B cell (primary cell): ENCODE measurements around the gene VPS41. TPM values are rescaled to one million over a fixed set of nuclear protein-coding genes. Genes with fewer than 3 reads are reported as not detected.

ENCODE experiments used
- ATAC-seq: fragments of 200-7000 bp; cut with Tn5 transposase; one replicate; pipeline ENCODE4 v1.10.0; 2021; ENCODE audit warnings: low read depth, mild to moderate bottlenecking, moderate number of reproducible peaks, moderate library complexity
- CTCF ChIA-PET: fragments of 350-600 bp; sonication (Branson Sonifier 250); formaldehyde crosslinking; loops from one replicate; lab custom pipeline; 2021; ENCODE audit warnings: antibody characterized with exemption, inconsistent platforms; lab: Charles Lee
- POLR2A ChIA-PET: fragments of 350-600 bp; sonication (Branson Sonifier 250); formaldehyde crosslinking; loops from one replicate; lab custom pipeline; 2021; ENCODE audit warnings: antibody characterized with exemption; lab: Charles Lee
- DNase-seq: peaks from one replicate; pipeline ENCODE4 v3.0.0; 2013
- H2AFZ ChIP-seq: 2 replicates; pipeline ENCODE4 v1.6.1; 2012; ENCODE audit warnings: mild to moderate bottlenecking, low read depth, low read length; ENCODE audit not compliant: insufficient read depth, poor library complexity, severe bottlenecking
- H3K27ac ChIP-seq, 2 donors: 1 replicate in 1 of 2; 2 replicates in 1 of 2; pipeline ENCODE4 v1.5.1; 2012 to 2013; ENCODE audit warnings: low read length in 2 of 2, mild to moderate bottlenecking in 2 of 2, moderate library complexity in 1 of 2
- H3K27me3 ChIP-seq, 4 experiments: fragments of 200-600 bp in 1 of 4; sonication (generic) in 1 of 4; replicated peaks in 1 of 4; 1 replicate in 2 of 4; 2 replicates in 2 of 4; pipeline versions ENCODE4 v1.6.1 to v1.7.0; 2013 to 2016; ENCODE audit warnings: low read length in 3 of 4, mild to moderate bottlenecking in 2 of 4, mixed read lengths in 1 of 4, moderate library complexity in 1 of 4; ENCODE audit not compliant: insufficient read depth in 4 of 4, control insufficient read depth in 3 of 4; ENCODE audit errors: control extremely low read depth in 1 of 4
- H3K36me3 ChIP-seq, 2 experiments: replicated peaks in 1 of 2; 1 replicate in 1 of 2; 2 replicates in 1 of 2; pipeline versions ENCODE4 v1.6.1 to v1.7.1; 2013; ENCODE audit warnings: low read length in 1 of 2; ENCODE audit not compliant: insufficient read depth in 2 of 2, control insufficient read depth in 1 of 2; ENCODE audit errors: control extremely low read depth in 1 of 2, extremely low read depth in 1 of 2
- H3K4me1 ChIP-seq, 2 donors: fragments of 200-600 bp in 1 of 2; sonication (generic) in 1 of 2; 1 replicate in 1 of 2; 2 replicates in 1 of 2; pipeline versions ENCODE4 v1.5.1 to v1.6.1; 2013 to 2017; ENCODE audit warnings: low read length in 2 of 2; ENCODE audit not compliant: control insufficient read depth in 2 of 2, insufficient read depth in 2 of 2
- H3K4me2 ChIP-seq: replicated peaks from 2 replicates; pipeline ENCODE3; 2012; ENCODE audit warnings: mild to moderate bottlenecking, low read depth, low read length; ENCODE audit not compliant: poor library complexity, severe bottlenecking
- H3K4me3 ChIP-seq, 5 experiments: fragments of 200-600 bp in 1 of 5; sonication (generic) in 1 of 5; 1 replicate in 3 of 5; 2 replicates in 2 of 5; pipeline versions ENCODE4 v1.5.1 to v1.7.0; 2011 to 2016; ENCODE audit warnings: low read length in 4 of 5, mild to moderate bottlenecking in 4 of 5, low read depth in 2 of 5, control low read depth in 1 of 5, moderate library complexity in 1 of 5; ENCODE audit not compliant: insufficient read depth in 1 of 5; ENCODE audit errors: control extremely low read depth in 1 of 5, extremely low read depth in 1 of 5
- H3K79me2 ChIP-seq: fragments of 200-600 bp; sonication (generic); one replicate; pipeline ENCODE4 v1.6.0; 2016; ENCODE audit warnings: low read length; ENCODE audit not compliant: control insufficient read depth, insufficient read depth
- H3K9ac ChIP-seq: fragments of 200-600 bp; sonication (generic); 2 replicates; pipeline ENCODE4 v1.6.1; 2017; ENCODE audit warnings: mild to moderate bottlenecking, low read length, moderate library complexity
- H3K9me3 ChIP-seq, 3 donors: one replicate each; pipeline versions ENCODE4 v1.6.1 to v1.7.1; 2013; ENCODE audit warnings: low read length in 2 of 3; ENCODE audit not compliant: control insufficient read depth in 2 of 3, insufficient read depth in 1 of 3; ENCODE audit errors: control extremely low read depth in 1 of 3
- H4K20me1 ChIP-seq: 2 replicates; pipeline ENCODE4 v1.6.0; 2012; ENCODE audit warnings: mild to moderate bottlenecking, low read length; ENCODE audit not compliant: insufficient read depth, control insufficient read depth, poor library complexity, severe bottlenecking
- H3K27ac Mint-ChIP-seq: one replicate; pipeline ENCODE4 v1.8.0; 2021; ENCODE audit warnings: mixed read lengths
- H3K27me3 Mint-ChIP-seq: one replicate; pipeline ENCODE4 v1.8.0; 2021; ENCODE audit warnings: mixed read lengths
- H3K4me1 Mint-ChIP-seq: one replicate; pipeline ENCODE4 v1.8.0; 2021; ENCODE audit warnings: mixed read lengths
- H3K4me3 Mint-ChIP-seq: one replicate; pipeline ENCODE4 v1.8.0; 2021; ENCODE audit warnings: mixed read lengths
- H3K9me3 Mint-ChIP-seq: one replicate; pipeline ENCODE4 v1.8.0; 2022; ENCODE audit warnings: mixed read lengths; ENCODE audit not compliant: insufficient read depth
- EZH2 ChIP-seq: IDR thresholded peaks from 2 replicates; pipeline ENCODE4 v1.6.1; 2012; ENCODE audit warnings: borderline replicate concordance, low read depth, mild to moderate bottlenecking, moderate library complexity, low read length; ENCODE audit not compliant: insufficient read depth, poor library complexity, severe bottlenecking
- WGBS: methylation state at CpG from one replicate; pipeline ENCODE4 v1.1.5; 2013; ENCODE audit warnings: missing lambda C conversion rate; ENCODE audit not compliant: insufficient coverage; 5-methylcytosine and 5-hydroxymethylcytosine counted together
- intact Hi-C: fragments of 100-400 bp; cut with micrococcal nuclease; formaldehyde crosslinking; loops from one replicate; pipeline ENCODE4 v1.10.0; 2022
- polyA plus RNA-seq: library from polyadenylated mRNA; depleted of rRNA; stranded (reverse); fragments of >200 nt; gene quantifications from 2 replicates; pipeline ENCODE4 v1.2.3, GENCODE V29; 2012
- total RNA-seq, 2 donors: library from RNA; stranded (reverse); fragments of 120-200 nt in 1 of 2; gene quantifications; 1 replicate in 1 of 2; 2 replicates in 1 of 2; pipeline versions ENCODE4 v1.2.3 to v1.2.4, GENCODE V29; 2013 to 2022
- TF ChIP-seq, protein P1 (sequence below): fragments of 200-600 bp; IDR thresholded peaks from one replicate; pipeline ENCODE4 v1.8.0; 2022; ENCODE audit warnings: antibody characterized with exemption, mild to moderate bottlenecking

The VPS41 gene
- total and polyA plus RNA-seq, 2 donors (not counting 1 experiment from before 2014, with no cell fraction given) = 9.3 to 114 TPM

DNA sequence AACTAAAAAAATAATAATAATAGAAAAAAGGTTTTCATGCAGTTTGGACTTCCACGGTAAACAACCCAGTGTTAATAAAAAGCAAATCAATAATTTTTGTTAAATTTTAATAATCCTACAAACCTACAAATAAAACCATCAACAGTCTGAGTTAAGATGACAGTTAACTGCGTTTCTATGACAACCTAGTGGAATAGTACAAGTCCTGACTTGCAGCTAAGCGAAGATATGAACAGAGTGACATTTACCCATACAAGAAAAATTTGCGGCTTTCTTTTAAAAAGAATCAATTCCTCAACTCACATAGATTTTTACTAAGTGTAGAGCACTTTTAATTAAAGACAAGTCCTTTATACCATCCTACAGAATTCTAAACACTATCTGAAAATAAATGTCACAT lies 35.6 kb downstream of the VPS41 start:
- Mint-ChIP-seq H3K4me1 (peaks cover 60% of the 10 kb centered on the region), H3K4me3 (no peak overlapping the region), H3K9me3 (no peaks in the 10 kb centered on the region), H3K27me3 (no peaks in the 10 kb centered on the region), H3K27ac (no peak overlapping the region)
- DNase-seq (no peak), ATAC-seq (no peak)
- whole genome bisulfite sequencing = no CpG with 5 or more reads among the region's 4 CpGs
- peak overlapping the region; percentile 20 for H3K4me2 ChIP-seq
- intact Hi-C loops = loop anchor here (2.0 kb wide), 1 partner anchor 15 kb away; no protein-coding TSS in a partner anchor
- peaks cover 2 to 3% of the 10 kb centered on the region in 2 experiments for H3K36me3 ChIP-seq
- no peak overlapping the region for H2AFZ ChIP-seq
- no peak for TF ChIP-seq EZH2
- H3K9me3 ChIP-seq = no peaks in the 10 kb centered on the region
- POLR2A ChIA-PET = no interaction called here
- no peaks in the 10 kb centered on the region for H4K20me1 ChIP-seq
- H3K9ac ChIP-seq = no peak overlapping the region
- H3K4me3 ChIP-seq = no peak overlapping the region
- no peaks in the 10 kb centered on the region for H3K27me3 ChIP-seq
- peaks cover 80% of the 10 kb centered on the region for H3K79me2 ChIP-seq
- CTCF ChIA-PET = no interaction called here
- no peak overlapping the region for H3K27ac ChIP-seq
- H3K4me1 ChIP-seq = peaks cover 21 to 27% of the 10 kb centered on the region in 2 donors

DNA sequence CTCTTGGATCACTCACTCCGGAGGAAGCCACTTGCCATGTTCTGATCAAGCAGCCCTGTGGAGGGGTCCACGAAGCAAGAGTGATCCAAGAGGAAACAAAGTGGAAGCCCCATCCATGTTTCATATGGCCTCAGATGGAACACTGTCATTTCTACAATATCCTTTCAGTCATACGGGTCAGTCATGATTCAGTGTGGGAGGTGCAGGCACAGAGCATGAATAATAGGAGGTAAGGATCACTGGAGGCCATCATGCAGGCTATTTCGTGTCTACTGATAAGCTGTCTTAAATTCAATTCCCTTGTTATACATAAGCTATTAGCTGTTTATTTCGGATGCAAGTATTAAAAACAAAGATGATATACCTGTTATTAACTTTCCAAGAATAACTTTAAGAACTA lies 36.8 kb downstream of the VPS41 start:
- CTCF ChIA-PET = no interaction called here
- no peak overlapping the region for H3K27ac Mint-ChIP-seq

More for the DNA sequence above, 36.8 kb downstream of the VPS41 start:
- peaks cover 7 to 15% of the 10 kb centered on the region in 2 experiments for H3K36me3 ChIP-seq
- H3K9ac ChIP-seq = no peak overlapping the region
- no peaks in the 10 kb centered on the region for H3K9me3 ChIP-seq
- no peak overlapping the region for H3K27ac ChIP-seq
- POLR2A ChIA-PET = no interaction called here
- peaks cover 16 to 19% of the 10 kb centered on the region in 2 donors for H3K4me1 ChIP-seq
- Mint-ChIP-seq H3K27me3 (no peaks in the 10 kb centered on the region), H3K4me3 (no peak overlapping the region), H3K4me1 (peaks cover 52% of the 10 kb centered on the region), H3K9me3 (no peaks in the 10 kb centered on the region)
- TF ChIP-seq, protein P1, sequence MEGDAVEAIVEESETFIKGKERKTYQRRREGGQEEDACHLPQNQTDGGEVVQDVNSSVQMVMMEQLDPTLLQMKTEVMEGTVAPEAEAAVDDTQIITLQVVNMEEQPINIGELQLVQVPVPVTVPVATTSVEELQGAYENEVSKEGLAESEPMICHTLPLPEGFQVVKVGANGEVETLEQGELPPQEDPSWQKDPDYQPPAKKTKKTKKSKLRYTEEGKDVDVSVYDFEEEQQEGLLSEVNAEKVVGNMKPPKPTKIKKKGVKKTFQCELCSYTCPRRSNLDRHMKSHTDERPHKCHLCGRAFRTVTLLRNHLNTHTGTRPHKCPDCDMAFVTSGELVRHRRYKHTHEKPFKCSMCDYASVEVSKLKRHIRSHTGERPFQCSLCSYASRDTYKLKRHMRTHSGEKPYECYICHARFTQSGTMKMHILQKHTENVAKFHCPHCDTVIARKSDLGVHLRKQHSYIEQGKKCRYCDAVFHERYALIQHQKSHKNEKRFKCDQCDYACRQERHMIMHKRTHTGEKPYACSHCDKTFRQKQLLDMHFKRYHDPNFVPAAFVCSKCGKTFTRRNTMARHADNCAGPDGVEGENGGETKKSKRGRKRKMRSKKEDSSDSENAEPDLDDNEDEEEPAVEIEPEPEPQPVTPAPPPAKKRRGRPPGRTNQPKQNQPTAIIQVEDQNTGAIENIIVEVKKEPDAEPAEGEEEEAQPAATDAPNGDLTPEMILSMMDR = no peak
- no peak for TF ChIP-seq EZH2
- H3K27me3 ChIP-seq = no peaks in the 10 kb centered on the region
- H3K79me2 ChIP-seq = peaks cover 73% of the 10 kb centered on the region
- no peak overlapping the region for H3K4me3 ChIP-seq
- intact Hi-C loops = loop anchor here (2.0 kb wide), 1 partner anchor 13 kb away; no protein-coding TSS in a partner anchor
- no peak overlapping the region for H2AFZ ChIP-seq
- 100% methylated on average over 1 of the region's 5 CpGs for WGBS
- DNase-seq = no peak
- peak overlapping the region; percentile 20 for H3K4me2 ChIP-seq
- ATAC-seq = no peak
- no peaks in the 10 kb centered on the region for H4K20me1 ChIP-seq
